Measurements from ENCODE around the gene SFTPA1.
"Not testable (repeated sequence)": the region's sequence is repeated elsewhere in the genome, so short reads cannot be mapped to it uniquely, and the experiment has no call there.

SFTPA1 gene

GRCh38 chr10:79585870-79586527 lies 24.7 kb upstream of the SFTPA1 start:
- no peaks in the 10 kb centered on the region for H3K9me3 ChIP-seq (ENCODE audit: control insufficient read depth, low read length)
- H3K27me3 ChIP-seq (ENCODE audit: control insufficient read depth, insufficient read depth, low read length, poor library complexity, severe bottlenecking), result no peaks in the 10 kb centered on the region
- no peaks in the 10 kb centered on the region for H3K4me1 ChIP-seq (ENCODE audit: control insufficient read depth, insufficient read depth, low read length)
- H3K4me3 ChIP-seq (ENCODE audit: insufficient read depth, low read depth, low read length), result no peak overlapping the region
- no peak overlapping the region for H3K27ac ChIP-seq (ENCODE audit: insufficient read depth, low read depth, low read length, poor library complexity, severe bottlenecking)
- 94 to 96% methylated on average over 11 of the region's 11 CpGs for WGBS, 2 experiments
- H3K36me3 ChIP-seq (ENCODE audit: control insufficient read depth, insufficient read depth, low read length), result no peaks in the 10 kb centered on the region

- Histone ChIP-seq H3K27ac (ENCODE audit: insufficient read depth, low read depth, low read length, poor library complexity, severe bottlenecking) (no peak overlapping the region), H3K27me3 (ENCODE audit: control insufficient read depth, insufficient read depth, low read length, poor library complexity, severe bottlenecking) (no peaks in the 10 kb centered on the region), H3K9me3 (ENCODE audit: control insufficient read depth, low read length) (no peaks in the 10 kb centered on the region), H3K4me3 (ENCODE audit: insufficient read depth, low read depth, low read length) (no peak overlapping the region), H3K4me1 (ENCODE audit: control insufficient read depth, insufficient read depth, low read length) (no peaks in the 10 kb centered on the region), H3K36me3 (ENCODE audit: control insufficient read depth, insufficient read depth, low read length) (no peaks in the 10 kb centered on the region)
- 76 to 80% methylated on average over 2 of the region's 2 CpGs for WGBS, 2 experiments
These were observed 23.8 kb upstream of the SFTPA1 start for GRCh38 chr10:79586933-79587332.

- H3K27ac ChIP-seq (ENCODE audit: insufficient read depth, low read depth, low read length, poor library complexity, severe bottlenecking), result no peak overlapping the region
- H3K4me3 ChIP-seq (ENCODE audit: insufficient read depth, low read depth, low read length), result no peak overlapping the region
- no peaks in the 10 kb centered on the region for H3K9me3 ChIP-seq (ENCODE audit: control insufficient read depth, low read length)
- no peaks in the 10 kb centered on the region for H3K27me3 ChIP-seq (ENCODE audit: control insufficient read depth, insufficient read depth, low read length, poor library complexity, severe bottlenecking)
- H3K4me1 ChIP-seq (ENCODE audit: control insufficient read depth, insufficient read depth, low read length), result no peaks in the 10 kb centered on the region
- H3K36me3 ChIP-seq (ENCODE audit: control insufficient read depth, insufficient read depth, low read length), result no peaks in the 10 kb centered on the region
These were observed 21.9 kb upstream of the SFTPA1 start for GRCh38 chr10:79588800-79589199.

DNA sequence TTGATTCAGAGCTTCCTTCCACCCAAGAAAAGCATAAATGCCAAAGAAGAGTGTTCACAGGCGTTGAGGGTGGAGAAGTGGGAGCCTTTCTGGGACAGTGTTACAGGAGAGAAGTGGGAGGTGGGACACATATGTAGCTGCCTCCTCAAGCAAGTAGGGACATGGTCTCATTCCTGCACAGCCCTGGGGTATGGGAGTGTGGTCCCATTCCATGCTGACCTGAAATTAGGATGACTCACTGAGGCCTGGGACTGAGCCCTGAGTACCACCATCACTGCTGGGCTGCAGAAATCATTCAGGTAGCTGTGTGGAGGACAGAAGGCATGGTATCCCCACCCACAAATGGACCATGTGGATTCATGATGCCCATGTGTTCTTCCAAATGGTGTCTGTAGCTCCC lies 17.4 kb upstream of the SFTPA1 start:
- no peaks in the 10 kb centered on the region for H3K27me3 ChIP-seq (ENCODE audit: control insufficient read depth, insufficient read depth, low read length, poor library complexity, severe bottlenecking)
- no peaks in the 10 kb centered on the region for H3K9me3 ChIP-seq (ENCODE audit: control insufficient read depth, low read length)
- no peak overlapping the region for H3K4me3 ChIP-seq (ENCODE audit: insufficient read depth, low read depth, low read length)
- H3K27ac ChIP-seq (ENCODE audit: insufficient read depth, low read depth, low read length, poor library complexity, severe bottlenecking), result no peak overlapping the region
- H3K36me3 ChIP-seq (ENCODE audit: control insufficient read depth, insufficient read depth, low read length), result no peaks in the 10 kb centered on the region
- H3K4me1 ChIP-seq (ENCODE audit: control insufficient read depth, insufficient read depth, low read length), result no peaks in the 10 kb centered on the region
- 100% methylated on average over 1 of the region's 1 CpG for whole genome bisulfite sequencing, 2 experiments

- H3K27ac ChIP-seq (ENCODE audit: insufficient read depth, low read depth, low read length, poor library complexity, severe bottlenecking); H3K36me3 ChIP-seq (ENCODE audit: control insufficient read depth, insufficient read depth, low read length); H3K9me3 ChIP-seq (ENCODE audit: control insufficient read depth, low read length); H3K27me3 ChIP-seq (ENCODE audit: control insufficient read depth, insufficient read depth, low read length, poor library complexity, severe bottlenecking); H3K4me1 ChIP-seq (ENCODE audit: control insufficient read depth, insufficient read depth, low read length); H3K4me3 ChIP-seq (ENCODE audit: insufficient read depth, low read depth, low read length): not testable (repeated sequence)
- WGBS, 2 experiments, result 90% methylated on average over 3 of the region's 3 CpGs
These were observed 16.2 kb upstream of the SFTPA1 start for GRCh38 chr10:79594565-79594964.

DNA sequence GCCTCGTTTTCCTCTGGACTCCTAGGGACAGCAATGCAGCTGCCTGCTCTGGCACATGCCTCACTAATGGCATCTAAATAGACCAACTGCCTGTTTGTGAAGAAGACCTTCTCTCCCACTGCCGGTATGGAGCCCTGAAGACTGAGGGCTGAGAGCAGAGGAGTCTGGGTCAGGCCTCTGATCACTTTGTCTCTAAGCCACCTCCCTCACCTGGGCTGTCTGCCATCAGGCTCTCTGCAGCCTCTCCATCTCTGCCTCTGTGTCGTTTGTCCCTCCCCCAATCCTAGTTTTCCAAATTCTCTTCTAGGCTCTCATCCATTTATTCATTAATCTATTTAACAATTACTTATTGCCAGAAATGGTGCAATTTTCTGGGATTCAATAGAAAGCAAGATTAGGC lies 15.2 kb upstream of the SFTPA1 start:
- H3K4me1 ChIP-seq (ENCODE audit: control insufficient read depth, insufficient read depth, low read length), result no peaks in the 10 kb centered on the region
- WGBS, 2 experiments, result 55 to 57% methylated on average over 3 of the region's 3 CpGs

GRCh38 chr10:79599644-79600043 lies 11.1 kb upstream of the SFTPA1 start:
- not testable (repeated sequence) for H3K36me3 ChIP-seq (ENCODE audit: control insufficient read depth, insufficient read depth, low read length); H3K4me3 ChIP-seq (ENCODE audit: insufficient read depth, low read depth, low read length); H3K4me1 ChIP-seq (ENCODE audit: control insufficient read depth, insufficient read depth, low read length); H3K27me3 ChIP-seq (ENCODE audit: control insufficient read depth, insufficient read depth, low read length, poor library complexity, severe bottlenecking); H3K9me3 ChIP-seq (ENCODE audit: control insufficient read depth, low read length); H3K27ac ChIP-seq (ENCODE audit: insufficient read depth, low read depth, low read length, poor library complexity, severe bottlenecking)
- WGBS, 2 experiments, result 82 to 90% methylated on average over 9 of the region's 9 CpGs

More for the DNA sequence above, 15.2 kb upstream of the SFTPA1 start:
- Histone ChIP-seq H3K36me3 (ENCODE audit: control insufficient read depth, insufficient read depth, low read length) (no peaks in the 10 kb centered on the region), H3K27me3 (ENCODE audit: control insufficient read depth, insufficient read depth, low read length, poor library complexity, severe bottlenecking) (no peaks in the 10 kb centered on the region), H3K27ac (ENCODE audit: insufficient read depth, low read depth, low read length, poor library complexity, severe bottlenecking) (no peak overlapping the region), H3K4me3 (ENCODE audit: insufficient read depth, low read depth, low read length) (no peak overlapping the region), H3K9me3 (ENCODE audit: control insufficient read depth, low read length) (peaks cover 4% of the 10 kb centered on the region)

GRCh38 chr10:79601939-79602338 lies 8.8 kb upstream of the SFTPA1 start:
- H3K4me1 ChIP-seq (ENCODE audit: control insufficient read depth, insufficient read depth, low read length), result no peaks in the 10 kb centered on the region
- 29 to 81% methylated on average over 1 of the region's 1 CpG for WGBS, 2 experiments

DNA sequence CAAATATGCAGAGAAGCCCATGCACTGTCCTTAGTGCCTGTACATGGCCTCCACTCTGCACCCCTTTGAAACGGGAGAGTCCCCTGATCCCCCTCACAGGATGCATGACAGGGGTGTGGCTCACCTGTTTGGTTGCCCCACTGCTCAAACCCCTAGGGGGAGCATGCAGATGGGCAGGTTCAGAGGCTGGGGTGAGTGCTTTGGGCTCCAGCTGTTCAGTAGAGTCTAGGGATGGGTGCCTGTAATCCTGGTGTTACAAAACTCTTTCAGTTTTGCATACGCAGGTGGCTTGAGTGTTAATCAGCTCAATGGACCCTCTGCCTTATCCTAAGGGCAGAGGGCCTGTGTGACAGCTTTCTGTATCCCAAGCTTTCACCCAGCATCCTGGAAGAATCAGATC lies 7.8 kb upstream of the SFTPA1 start:
- WGBS, 2 experiments, result 74 to 92% methylated on average over 2 of the region's 2 CpGs
- Histone ChIP-seq H3K36me3 (ENCODE audit: control insufficient read depth, insufficient read depth, low read length) (no peaks in the 10 kb centered on the region), H3K27ac (ENCODE audit: insufficient read depth, low read depth, low read length, poor library complexity, severe bottlenecking) (no peak overlapping the region), H3K4me3 (ENCODE audit: insufficient read depth, low read depth, low read length) (no peak overlapping the region), H3K4me1 (ENCODE audit: control insufficient read depth, insufficient read depth, low read length) (no peaks in the 10 kb centered on the region), H3K27me3 (ENCODE audit: control insufficient read depth, insufficient read depth, low read length, poor library complexity, severe bottlenecking) (no peaks in the 10 kb centered on the region), H3K9me3 (ENCODE audit: control insufficient read depth, low read length) (peaks cover 4% of the 10 kb centered on the region)

More at GRCh38 chr10:79601939-79602338, 8.8 kb upstream of the SFTPA1 start:
- Histone ChIP-seq H3K27ac (ENCODE audit: insufficient read depth, low read depth, low read length, poor library complexity, severe bottlenecking) (no peak overlapping the region), H3K4me3 (ENCODE audit: insufficient read depth, low read depth, low read length) (no peak overlapping the region), H3K36me3 (ENCODE audit: control insufficient read depth, insufficient read depth, low read length) (no peaks in the 10 kb centered on the region), H3K27me3 (ENCODE audit: control insufficient read depth, insufficient read depth, low read length, poor library complexity, severe bottlenecking) (no peaks in the 10 kb centered on the region), H3K9me3 (ENCODE audit: control insufficient read depth, low read length) (peaks cover 4% of the 10 kb centered on the region)

GRCh38 chr10:79604294-79604693 lies 6.4 kb upstream of the SFTPA1 start:
- Histone ChIP-seq H3K27ac (ENCODE audit: insufficient read depth, low read depth, low read length, poor library complexity, severe bottlenecking) (no peak overlapping the region), H3K9me3 (ENCODE audit: control insufficient read depth, low read length) (no peaks in the 10 kb centered on the region), H3K4me3 (ENCODE audit: insufficient read depth, low read depth, low read length) (no peak overlapping the region), H3K36me3 (ENCODE audit: control insufficient read depth, insufficient read depth, low read length) (no peaks in the 10 kb centered on the region), H3K4me1 (ENCODE audit: control insufficient read depth, insufficient read depth, low read length) (no peaks in the 10 kb centered on the region), H3K27me3 (ENCODE audit: control insufficient read depth, insufficient read depth, low read length, poor library complexity, severe bottlenecking) (no peaks in the 10 kb centered on the region)
- 84 to 94% methylated on average over 1 of the region's 1 CpG for WGBS, 2 experiments

DNA sequence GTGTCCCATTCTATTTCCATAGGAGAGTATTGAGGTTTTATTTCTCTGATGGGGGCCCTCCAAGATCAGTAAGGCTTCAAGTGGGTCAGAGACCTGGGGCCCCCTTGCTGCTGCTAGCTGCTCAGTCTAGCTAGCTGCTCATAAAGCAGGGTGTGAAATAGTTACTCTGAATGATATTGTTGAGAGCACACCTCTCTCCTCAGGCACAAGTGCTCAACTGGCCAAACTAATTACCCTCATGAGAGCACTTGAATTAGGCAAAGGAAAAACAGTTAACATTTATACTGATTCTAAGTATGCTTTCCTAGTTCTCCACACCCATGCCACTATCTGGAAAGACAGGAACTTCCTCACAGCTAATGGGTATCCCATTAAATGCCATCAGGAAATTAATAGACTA lies 5.4 kb upstream of the SFTPA1 start:
- no peaks in the 10 kb centered on the region for H3K9me3 ChIP-seq (ENCODE audit: control insufficient read depth, low read length)
- no peaks in the 10 kb centered on the region for H3K27me3 ChIP-seq (ENCODE audit: control insufficient read depth, insufficient read depth, low read length, poor library complexity, severe bottlenecking)
- H3K27ac ChIP-seq (ENCODE audit: insufficient read depth, low read depth, low read length, poor library complexity, severe bottlenecking), result no peak overlapping the region
- no peaks in the 10 kb centered on the region for H3K36me3 ChIP-seq (ENCODE audit: control insufficient read depth, insufficient read depth, low read length)
- no peak overlapping the region for H3K4me3 ChIP-seq (ENCODE audit: insufficient read depth, low read depth, low read length)
- H3K4me1 ChIP-seq (ENCODE audit: control insufficient read depth, insufficient read depth, low read length), result peaks cover under 1% of the 10 kb centered on the region

All from ectodermal cell (in vitro differentiated cells).